HepG2 (cell line): ENCODE results near the gene COQ9. TPM values are rescaled to one million over a fixed set of nuclear protein-coding genes. Genes with fewer than 3 reads are reported as not detected.
A peak's percentile ranks its signal among the peaks of the same experiment; 100 is the strongest.

Source experiments
- ATF1 ChIP-seq: IDR thresholded peaks from 2 replicates; pipeline ENCODE4 v1.6.1; 2016; ENCODE audit warnings: mild to moderate bottlenecking, control low read depth
- BRF2 ChIP-seq: sonication (generic); formaldehyde crosslinking; IDR thresholded peaks from 2 replicates; pipeline ENCODE4 v1.8.1; 2022; ENCODE audit warnings: mild to moderate bottlenecking, missing genetic modification reagents
- HOXA3 ChIP-seq: sonication (generic); formaldehyde crosslinking; IDR thresholded peaks from 2 replicates; pipeline ENCODE4 v1.5.0; 2020; ENCODE audit warnings: missing genetic modification reagents
- NBN ChIP-seq: fragments of 450-650 bp; conservative IDR thresholded peaks from 2 replicates; pipeline ENCODE4 v1.6.1; 2017
- PATZ1 ChIP-seq: sonication (generic); formaldehyde crosslinking; IDR thresholded peaks from 2 replicates; pipeline ENCODE4 v1.4.0; 2020; ENCODE audit warnings: missing genetic modification reagents
- RBFOX2 ChIP-seq: fragments of 200-400 bp; formaldehyde crosslinking; IDR thresholded peaks from 2 replicates; pipeline ENCODE4 v1.6.1; 2017; ENCODE audit warnings: low read depth, mild to moderate bottlenecking, low read length
- SP5 ChIP-seq: IDR thresholded peaks from 2 replicates; pipeline ENCODE4 v1.6.1; 2016; ENCODE audit warnings: low read depth, borderline replicate concordance
- TBL1XR1 ChIP-seq: fragments of 150-350 bp; IDR thresholded peaks from 2 replicates; pipeline ENCODE4 v1.6.1; 2014; ENCODE audit warnings: borderline replicate concordance, low read length; ENCODE audit not compliant: partially characterized antibody
- TEAD3 ChIP-seq: optimal IDR thresholded peaks from 2 replicates; pipeline ENCODE3; 2016; ENCODE audit warnings: borderline replicate concordance
- ZBTB46 ChIP-seq: sonication (generic); formaldehyde crosslinking; IDR thresholded peaks from 2 replicates; pipeline ENCODE4 v1.4.0; 2020; ENCODE audit warnings: mild to moderate bottlenecking, missing genetic modification reagents, borderline replicate concordance
- ZMYM4 ChIP-seq: sonication (generic); formaldehyde crosslinking; IDR thresholded peaks from 2 replicates; pipeline ENCODE4 v1.8.1; 2023; ENCODE audit warnings: mild to moderate bottlenecking, missing genetic modification reagents
- ZNF251 ChIP-seq: sonication (generic); formaldehyde crosslinking; IDR thresholded peaks from 2 replicates; pipeline ENCODE4 v1.9.0; 2021; ENCODE audit warnings: mild to moderate bottlenecking, missing genetic modification reagents
- ZNF441 ChIP-seq: sonication (generic); formaldehyde crosslinking; IDR thresholded peaks from 2 replicates; pipeline ENCODE4 v1.7.0; 2021; ENCODE audit warnings: missing genetic modification reagents, borderline replicate concordance
- polyA plus RNA-seq, 8 experiments: library from polyadenylated mRNA; depleted of rRNA in 3 of 8; stranded (reverse) in 7 of 8; unstranded in 1 of 8; fragments of >200 nt; fragmentation: Illumina TruSeq in 4 of 8; extraction: Trizol in 4 of 8; gene quantifications; 2 replicates each; pipeline versions ENCODE4 v1.2.1 to v1.2.3, GENCODE V29; 2011 to 2016; ENCODE audit warnings: low read depth in 4 of 8, missing spikeins in 1 of 8, mixed read lengths in 1 of 8; ENCODE audit not compliant: insufficient read depth in 1 of 8
- total RNA-seq, 5 experiments: library from RNA; depleted of rRNA; stranded (reverse); fragments of >200 nt; fragmentation: Illumina TruSeq; extraction: Trizol; gene quantifications; 2 replicates each; pipeline ENCODE4 v1.2.3, GENCODE V29; 2016; ENCODE audit warnings: low read depth in 1 of 5

The COQ9 gene
- total and polyA plus RNA-seq, 2 of the 13 experiments (the other 11 are each of a cell fraction or from before 2014, with no cell fraction given): 57.5 to 108 TPM

GRCh38 chr16:57471209-57471608, 23.9 kb downstream of the COQ9 start (continued):
- no peak for TF ChIP-seq BRF2 (CRISPR knock-in tag)
- TF ChIP-seq HOXA3 (CRISPR knock-in tag): no peak
- TF ChIP-seq ZNF251 (CRISPR knock-in tag): no peak
- no peak for TF ChIP-seq ATF1
- TF ChIP-seq ZBTB46 (CRISPR knock-in tag): no peak
- TF ChIP-seq SP5 (CRISPR knock-in tag): no peak
- TF ChIP-seq TEAD3 (CRISPR knock-in tag): peak; percentile 30
- TF ChIP-seq RBFOX2: 0 out of 2 replicates have a peak, but pooled peaks have one; percentile 32
- TF ChIP-seq TBL1XR1: no peak
- no peak for TF ChIP-seq ZNF441
- TF ChIP-seq PATZ1: no peak
- no peak for TF ChIP-seq ZMYM4 (CRISPR knock-in tag)
- TF ChIP-seq NBN: no peak
